Uterus (tissue), 4 donors: ENCODE data around the gene SLC44A5. TPM values are rescaled to one million over a fixed set of nuclear protein-coding genes. Genes with fewer than 3 reads are reported as not detected.

Experiments used
- DNase-seq, 2 donors: peaks; one replicate each; pipeline ENCODE4 v3.0.0-alpha.2; 2019 to 2020
- H3K27ac ChIP-seq, 2 donors: fragments of 200-600 bp; sonication (generic); 1 replicate in 1 of 2; 2 replicates in 1 of 2; pipeline ENCODE4 v1.5.1; 2016 to 2018
- H3K27me3 ChIP-seq, 2 donors: fragments of 200-600 bp; sonication (generic); one replicate each; pipeline ENCODE4 v1.5.1; 2018 to 2019; ENCODE audit warnings: control low read depth in 1 of 2
- H3K36me3 ChIP-seq, 2 donors: fragments of 200-600 bp; sonication (generic); one replicate each; pipeline ENCODE4 v1.5.1; 2019; ENCODE audit warnings: control low read depth in 1 of 2
- H3K4me1 ChIP-seq, 2 donors: fragments of 200-600 bp; sonication (generic); one replicate each; pipeline ENCODE4 v1.5.1; 2018 to 2019; ENCODE audit warnings: control low read depth in 1 of 2
- H3K4me3 ChIP-seq, 2 donors: fragments of 200-600 bp; sonication (generic); 1 replicate in 1 of 2; 2 replicates in 1 of 2; pipeline ENCODE4 v1.5.1; 2018 to 2019; ENCODE audit warnings: mild to moderate bottlenecking in 1 of 2
- H3K9me3 ChIP-seq, 2 donors: fragments of 200-600 bp; sonication (generic); one replicate each; pipeline ENCODE4 v1.5.1; 2019; ENCODE audit warnings: control low read depth in 1 of 2
- POLR2A ChIP-seq, 2 donors: fragments of 450-650 bp; IDR thresholded peaks; one replicate each; pipeline ENCODE4 v1.6.1; 2016; ENCODE audit warnings: antibody characterized with exemption in 2 of 2, mild to moderate bottlenecking in 1 of 2, moderate library complexity in 1 of 2
- intact Hi-C: fragments of 100-400 bp; cut with DNase I; formaldehyde crosslinking; loops from one replicate; pipeline ENCODE4 v1.15.1; 2023; ENCODE audit warnings: low total_unique reads
- total RNA-seq, 4 donors: library from RNA; depleted of rRNA in 3 of 4; stranded (reverse); fragments of >200 nt in 3 of 4; gene quantifications; one replicate each; pipeline versions ENCODE4 v1.1.0 to v1.2.4, GENCODE V29; 2014 to 2023
- TF ChIP-seq, protein P1 (sequence below), 4 experiments: fragments of 200-600 bp in 2 of 4; fragments of 450-650 bp in 2 of 4; sonication (generic) in 2 of 4; IDR thresholded peaks; one replicate each; pipeline ENCODE4 v1.5.1; 2016 to 2019; ENCODE audit warnings: antibody characterized with exemption in 4 of 4, mild to moderate bottlenecking in 2 of 4, moderate library complexity in 1 of 4
- donor health status: DM: yes; HTN: yes; CAD: no.

Gene SLC44A5
- total RNA-seq, 4 donors from 2014 or later: 1.6 to 5.5 (median 5.4) TPM; not detected in 1

DNA sequence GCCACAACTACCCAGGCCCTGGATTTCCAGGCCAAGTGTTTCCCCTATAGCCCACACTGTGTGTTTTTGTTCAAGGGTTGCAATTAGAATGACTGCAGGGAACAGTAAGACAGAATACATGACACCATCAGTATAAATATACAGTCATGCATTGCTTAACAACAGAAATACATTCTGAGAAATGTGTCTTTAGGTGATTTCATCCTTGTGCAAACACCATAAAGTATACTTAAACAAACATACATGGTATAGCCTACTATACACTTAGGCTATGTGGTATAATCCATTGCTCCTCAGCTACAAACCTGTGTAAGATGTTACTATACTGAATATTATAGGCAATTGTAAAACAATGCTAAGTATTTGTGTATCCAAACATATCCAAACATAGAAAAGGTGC is 7.5 kb upstream of the SLC44A5 start:
- Histone ChIP-seq H3K27me3 (peaks cover 0 to 3% of the 10 kb centered on the region in 2 donors), H3K4me3 (no peak overlapping the region), H3K36me3 (no peaks in the 10 kb centered on the region), H3K27ac (no peak overlapping the region), H3K9me3 (no peaks in the 10 kb centered on the region), H3K4me1 (peaks cover 0 to 18% of the 10 kb centered on the region in 2 donors)
- intact Hi-C loops: no loop called here
- no peak for DNase-seq
- no peak for TF ChIP-seq POLR2A (IDR thresholded peaks at IDR 0.05)
- TF ChIP-seq, protein P1, sequence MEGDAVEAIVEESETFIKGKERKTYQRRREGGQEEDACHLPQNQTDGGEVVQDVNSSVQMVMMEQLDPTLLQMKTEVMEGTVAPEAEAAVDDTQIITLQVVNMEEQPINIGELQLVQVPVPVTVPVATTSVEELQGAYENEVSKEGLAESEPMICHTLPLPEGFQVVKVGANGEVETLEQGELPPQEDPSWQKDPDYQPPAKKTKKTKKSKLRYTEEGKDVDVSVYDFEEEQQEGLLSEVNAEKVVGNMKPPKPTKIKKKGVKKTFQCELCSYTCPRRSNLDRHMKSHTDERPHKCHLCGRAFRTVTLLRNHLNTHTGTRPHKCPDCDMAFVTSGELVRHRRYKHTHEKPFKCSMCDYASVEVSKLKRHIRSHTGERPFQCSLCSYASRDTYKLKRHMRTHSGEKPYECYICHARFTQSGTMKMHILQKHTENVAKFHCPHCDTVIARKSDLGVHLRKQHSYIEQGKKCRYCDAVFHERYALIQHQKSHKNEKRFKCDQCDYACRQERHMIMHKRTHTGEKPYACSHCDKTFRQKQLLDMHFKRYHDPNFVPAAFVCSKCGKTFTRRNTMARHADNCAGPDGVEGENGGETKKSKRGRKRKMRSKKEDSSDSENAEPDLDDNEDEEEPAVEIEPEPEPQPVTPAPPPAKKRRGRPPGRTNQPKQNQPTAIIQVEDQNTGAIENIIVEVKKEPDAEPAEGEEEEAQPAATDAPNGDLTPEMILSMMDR (IDR thresholded peaks at IDR 0.05): no peak

DNA sequence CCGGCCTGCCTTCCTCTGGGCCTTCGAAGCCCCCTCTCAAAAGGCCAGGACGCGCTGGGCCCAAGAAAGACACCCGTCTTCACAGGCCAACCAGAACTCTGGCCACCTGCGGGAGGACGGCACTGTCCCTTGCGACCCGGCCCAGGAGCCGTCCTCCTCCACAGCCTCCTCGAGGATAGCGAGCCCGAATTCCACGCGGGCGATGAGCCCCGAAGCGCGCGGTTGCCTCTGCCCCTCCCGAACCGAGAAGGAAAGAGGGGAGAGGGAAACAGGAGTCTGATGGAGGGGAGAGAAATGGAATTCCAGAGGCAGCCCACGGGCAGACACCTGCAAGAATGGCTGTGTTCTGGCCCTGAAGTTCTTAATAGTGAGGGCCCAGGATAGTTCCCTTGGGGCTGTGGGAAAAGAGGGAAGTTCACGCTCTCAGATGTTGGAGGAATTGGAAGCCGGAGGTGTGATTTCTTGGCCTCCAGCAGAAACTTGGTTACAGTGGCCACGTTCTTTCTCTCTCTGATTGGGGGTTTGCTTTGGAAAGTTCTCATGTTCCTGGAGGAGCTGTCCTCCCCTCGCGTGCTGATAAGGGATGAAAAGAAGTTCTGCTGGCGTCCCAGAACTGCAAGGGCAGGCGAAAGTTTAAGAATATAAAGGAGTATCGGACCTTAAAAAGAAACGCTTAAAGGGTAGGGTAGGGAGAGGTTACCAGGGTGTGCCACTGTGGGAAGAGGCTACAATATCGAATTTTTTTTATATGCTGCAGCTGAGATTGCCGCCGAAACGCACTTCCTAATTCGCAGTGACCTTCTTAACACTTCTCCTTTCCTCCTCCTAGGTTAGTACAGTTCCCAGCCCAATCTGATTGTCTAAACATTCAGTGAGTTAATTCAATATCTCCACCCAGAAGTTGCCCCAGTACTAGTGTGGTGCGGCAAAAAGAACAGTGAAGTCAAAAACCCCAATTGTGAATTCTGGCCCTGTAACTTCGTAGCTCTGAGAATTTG is 5.8 kb upstream of the SLC44A5 start:
- TF ChIP-seq, protein P1 (IDR thresholded peaks at IDR 0.05): no peak
- TF ChIP-seq POLR2A (IDR thresholded peaks at IDR 0.05): no peak
- Histone ChIP-seq H3K9me3 (no peaks in the 10 kb centered on the region), H3K27me3 (peaks cover 0 to 19% of the 10 kb centered on the region in 2 donors), H3K27ac (no peak overlapping the region), H3K4me1 (peaks cover 0 to 18% of the 10 kb centered on the region in 2 donors), H3K36me3 (no peaks in the 10 kb centered on the region), H3K4me3 (peak overlapping the region; percentile 29 to 46)
- intact Hi-C loops: no loop called here
- DNase-seq: no peak

DNA sequence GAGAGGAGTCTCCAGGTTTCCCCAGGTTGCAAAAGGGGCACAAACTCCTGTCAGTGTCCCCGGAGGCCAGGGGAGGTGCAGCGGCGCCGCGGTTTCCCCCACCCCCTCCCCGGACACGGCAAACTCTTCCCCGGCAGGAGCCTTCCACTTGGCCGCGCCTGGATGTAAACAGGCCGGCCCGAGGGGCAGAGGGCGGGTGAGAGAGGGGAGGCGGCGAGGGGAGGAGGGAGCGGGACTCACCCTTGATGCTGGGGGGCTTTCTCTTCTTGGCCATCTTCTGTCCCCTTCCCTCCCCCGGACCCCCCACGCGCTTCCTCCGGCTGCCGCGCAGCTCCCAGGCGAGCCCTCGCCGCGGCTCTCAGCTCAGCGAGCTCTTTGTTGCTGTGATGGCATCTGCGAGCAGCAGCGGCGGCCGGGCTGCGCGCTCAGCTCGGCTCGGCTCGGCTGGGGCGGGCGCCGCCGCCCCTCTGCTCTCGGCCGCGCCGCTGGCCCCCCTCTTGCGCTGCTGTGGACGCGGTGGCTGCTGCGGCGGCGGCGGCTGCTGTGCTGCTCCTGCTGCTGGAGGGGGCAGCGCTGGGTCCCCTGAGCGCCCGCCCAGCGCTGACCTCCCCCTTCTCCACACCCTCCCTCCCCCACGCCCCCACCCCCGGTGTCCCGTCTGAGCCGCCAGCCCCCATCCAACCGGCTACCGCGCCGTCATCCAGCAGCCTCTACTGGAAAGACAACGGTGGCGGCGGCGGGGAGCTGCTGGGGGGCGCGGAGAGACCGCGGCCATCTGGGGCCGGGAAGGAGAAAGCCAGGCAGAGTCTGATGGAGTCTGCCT is 4.9 kb upstream of the SLC44A5 start:
- peaks cover 0 to 23% of the 10 kb centered on the region in 2 donors for H3K27me3 ChIP-seq
- no peaks in the 10 kb centered on the region for H3K36me3 ChIP-seq
- intact Hi-C loops: no loop called here
- H3K4me3 ChIP-seq: peak overlapping the region; percentile 29 to 46
- TF ChIP-seq, protein P1 (IDR thresholded peaks at IDR 0.05): no peak
- no peak for TF ChIP-seq POLR2A (IDR thresholded peaks at IDR 0.05)
- DNase-seq: peak in 1 of 2 donors; percentile 23
- peaks cover 0 to 18% of the 10 kb centered on the region in 2 donors for H3K4me1 ChIP-seq
- H3K27ac ChIP-seq: no peak overlapping the region
- no peaks in the 10 kb centered on the region for H3K9me3 ChIP-seq

DNA sequence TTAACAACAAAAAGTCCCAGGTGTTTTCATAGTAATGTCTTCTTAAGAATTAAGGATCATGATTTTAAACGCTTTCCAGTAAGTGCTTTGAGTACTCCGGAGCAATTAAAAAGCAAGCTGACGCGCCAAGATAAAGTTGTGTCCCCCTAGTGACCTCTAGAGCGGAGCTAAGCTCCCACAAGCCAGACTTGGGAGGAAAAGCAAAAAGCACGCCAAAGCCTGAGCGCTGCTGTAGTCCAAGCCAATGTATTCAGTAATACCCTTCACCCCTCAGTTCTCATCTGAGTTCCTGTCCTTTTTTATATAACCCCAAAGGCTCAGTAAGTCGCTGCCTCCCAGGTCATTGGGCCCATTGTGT is 3.5 kb upstream of the SLC44A5 start:
- no peak for TF ChIP-seq POLR2A (IDR thresholded peaks at IDR 0.05)
- TF ChIP-seq, protein P1 (IDR thresholded peaks at IDR 0.05): no peak

More for the DNA sequence above, 3.5 kb upstream of the SLC44A5 start:
- H3K27me3 ChIP-seq: peaks cover 0 to 23% of the 10 kb centered on the region in 2 donors
- H3K4me1 ChIP-seq: peaks cover 0 to 18% of the 10 kb centered on the region in 2 donors
- no peaks in the 10 kb centered on the region for H3K9me3 ChIP-seq
- no peak for DNase-seq
- H3K4me3 ChIP-seq: peak overlapping the region; percentile 8 to 46
- H3K36me3 ChIP-seq: no peaks in the 10 kb centered on the region
- no peak overlapping the region for H3K27ac ChIP-seq
- intact Hi-C loops: no loop called here
